ENCODE data around the gene DZIP1. TPM values are rescaled to one million over a fixed set of nuclear protein-coding genes. Genes with fewer than 3 reads are reported as not detected.

Gene DZIP1, protein sequence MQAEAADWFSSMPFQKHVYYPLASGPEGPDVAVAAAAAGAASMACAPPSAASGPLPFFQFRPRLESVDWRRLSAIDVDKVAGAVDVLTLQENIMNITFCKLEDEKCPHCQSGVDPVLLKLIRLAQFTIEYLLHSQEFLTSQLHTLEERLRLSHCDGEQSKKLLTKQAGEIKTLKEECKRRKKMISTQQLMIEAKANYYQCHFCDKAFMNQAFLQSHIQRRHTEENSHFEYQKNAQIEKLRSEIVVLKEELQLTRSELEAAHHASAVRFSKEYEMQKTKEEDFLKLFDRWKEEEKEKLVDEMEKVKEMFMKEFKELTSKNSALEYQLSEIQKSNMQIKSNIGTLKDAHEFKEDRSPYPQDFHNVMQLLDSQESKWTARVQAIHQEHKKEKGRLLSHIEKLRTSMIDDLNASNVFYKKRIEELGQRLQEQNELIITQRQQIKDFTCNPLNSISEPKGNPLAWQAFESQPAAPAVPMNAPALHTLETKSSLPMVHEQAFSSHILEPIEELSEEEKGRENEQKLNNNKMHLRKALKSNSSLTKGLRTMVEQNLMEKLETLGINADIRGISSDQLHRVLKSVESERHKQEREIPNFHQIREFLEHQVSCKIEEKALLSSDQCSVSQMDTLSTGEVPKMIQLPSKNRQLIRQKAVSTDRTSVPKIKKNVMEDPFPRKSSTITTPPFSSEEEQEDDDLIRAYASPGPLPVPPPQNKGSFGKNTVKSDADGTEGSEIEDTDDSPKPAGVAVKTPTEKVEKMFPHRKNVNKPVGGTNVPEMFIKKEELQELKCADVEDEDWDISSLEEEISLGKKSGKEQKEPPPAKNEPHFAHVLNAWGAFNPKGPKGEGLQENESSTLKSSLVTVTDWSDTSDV
- total RNA-seq (2022; extraction: Qiagen RNA extraction; ENCODE audit: low read depth): 11.5 to 16.6 TPM (median 14.3 TPM) in 5 replicates

DNA sequence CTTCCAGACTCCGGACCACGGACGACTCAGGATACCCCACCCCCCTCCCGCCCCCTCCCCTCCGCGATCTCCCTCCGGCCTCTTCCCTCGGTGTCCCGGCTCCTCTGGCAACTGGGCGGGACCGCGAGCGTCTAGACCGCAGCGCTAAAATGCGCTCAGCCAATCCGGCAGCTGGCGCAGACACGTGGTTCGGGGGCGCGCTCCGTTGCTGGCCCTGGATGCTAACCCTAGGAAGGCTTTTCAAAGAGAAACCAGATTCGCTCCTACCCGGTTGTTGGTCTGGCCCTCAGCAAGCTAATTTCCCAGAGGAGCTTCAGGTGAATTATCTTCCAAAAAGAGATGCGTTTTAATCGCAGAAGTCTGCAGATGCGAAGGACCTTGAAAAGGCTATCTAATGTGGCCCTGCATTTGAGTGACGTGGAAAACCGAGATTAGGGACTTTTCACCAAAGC, at the start of gene DZIP1:
TSS of gene DZIP1 (minus strand) at position 106 of the 452 bp plus-strand sequence. CDS start 2,677 bp downstream, outside the sequence.

DNA sequence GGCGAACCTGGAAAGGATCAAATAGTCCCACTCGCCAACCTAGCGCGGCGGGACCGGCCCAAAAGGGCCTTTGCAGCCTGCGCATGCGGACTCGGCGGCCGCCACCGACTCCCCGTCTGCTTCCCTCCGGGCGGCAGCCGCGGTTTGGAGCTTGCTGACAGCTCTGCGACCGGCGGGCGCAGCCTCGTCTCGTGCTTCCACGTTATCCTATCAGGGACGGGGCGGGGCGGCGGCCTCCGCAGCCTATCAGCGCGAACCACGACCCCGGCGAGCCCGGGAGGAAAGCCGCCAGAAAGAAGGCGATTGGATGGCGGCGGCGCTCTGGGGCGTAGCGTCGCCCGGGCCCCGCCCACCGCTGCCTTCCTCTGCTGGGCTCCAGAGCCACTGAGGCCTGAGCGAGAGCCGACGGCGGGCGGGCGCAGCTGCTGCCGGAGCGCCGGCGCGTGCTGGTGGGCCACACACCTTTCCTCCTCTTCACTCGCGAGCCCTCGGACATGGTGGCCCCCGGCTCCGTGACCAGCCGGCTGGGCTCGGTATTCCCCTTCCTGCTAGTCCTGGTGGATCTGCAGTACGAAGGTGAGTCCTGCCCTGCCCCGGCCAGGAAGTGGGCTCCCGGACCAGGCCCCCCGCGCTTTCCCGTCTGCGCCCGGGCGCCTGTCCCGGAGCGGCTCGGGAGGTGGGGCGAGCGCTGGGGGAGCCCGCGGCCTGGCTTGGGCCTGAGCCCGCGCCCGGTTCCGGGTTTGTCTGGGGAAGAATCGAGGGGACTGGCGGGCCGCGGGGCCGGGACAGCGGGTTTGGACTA, 32.5 kb upstream of the DZIP1 start, which contains the start of gene DNAJC3:
TSS of gene DNAJC3 (plus strand) at position 378 of the 802 bp plus-strand sequence. CDS start at position 495, 117 bp downstream.

DNA sequence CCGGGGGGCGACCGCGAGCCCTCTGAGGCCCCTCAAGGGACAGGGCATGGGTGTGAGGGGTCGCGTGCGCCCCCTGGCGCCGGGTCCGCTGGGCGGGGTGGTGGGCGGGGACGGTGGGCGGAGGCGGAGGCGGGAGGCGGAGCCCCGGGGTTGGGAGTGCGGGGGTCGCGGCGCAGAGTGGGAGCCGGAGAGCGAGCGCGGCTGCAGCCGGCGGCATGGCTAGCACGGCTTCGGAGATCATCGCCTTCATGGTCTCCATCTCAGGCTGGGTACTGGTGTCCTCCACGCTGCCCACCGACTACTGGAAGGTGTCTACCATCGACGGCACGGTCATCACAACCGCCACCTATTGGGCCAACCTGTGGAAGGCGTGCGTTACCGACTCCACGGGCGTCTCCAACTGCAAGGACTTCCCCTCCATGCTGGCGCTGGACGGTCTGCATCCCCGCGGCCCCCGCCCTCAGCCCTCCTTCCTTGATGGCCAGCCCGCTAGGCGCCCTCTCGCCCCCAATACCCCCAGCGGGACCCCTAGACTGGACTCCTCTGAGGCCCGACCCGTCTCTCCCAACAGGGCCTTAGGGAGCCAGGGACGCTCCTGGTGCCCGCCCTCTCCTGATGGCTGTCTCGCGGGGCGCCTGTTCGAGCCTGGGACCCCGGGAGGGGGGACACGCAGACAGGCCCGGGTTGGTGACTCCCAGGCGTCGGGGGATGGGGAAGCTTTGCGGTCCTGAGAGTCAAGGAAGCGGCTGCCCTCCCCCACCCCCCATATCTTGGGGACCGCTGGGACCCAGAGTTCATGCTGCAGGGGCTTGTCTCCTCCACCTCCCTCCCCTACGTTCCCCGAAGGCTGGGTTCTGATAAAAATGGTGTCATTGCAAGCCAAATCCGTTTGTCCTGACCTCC, 91.7 kb downstream of the DZIP1 start, which contains the start of gene CLDN10:
TSS of gene CLDN10 (plus strand) at position 182 of the 903 bp plus-strand sequence. CDS start at position 216, 34 bp downstream.

Other genes starting within 250 kb of the DZIP1 start
- gene CLDN10, start 92.0 kb downstream of the DZIP1 start, total RNA-seq (2022; extraction: Qiagen RNA extraction; ENCODE audit: low read depth): 0.19 to 0.45 TPM (median 0.25 TPM) in 5 replicates
- gene DNAJC3, start 32.4 kb upstream of the DZIP1 start, total RNA-seq (2022; extraction: Qiagen RNA extraction; ENCODE audit: low read depth): 14.1 to 17.6 TPM (median 15.1 TPM) in 5 replicates